Neural progenitor cell (in vitro differentiated cells): ENCODE results near the gene NOTUM. TPM values are rescaled to one million over a fixed set of nuclear protein-coding genes. Genes with fewer than 3 reads are reported as not detected.
A peak's percentile ranks its signal among the peaks of the same experiment; 100 is the strongest.

ENCODE experiments used
- DNase-seq: peaks from one replicate; pipeline ENCODE4 v3.0.0-alpha.2; 2016; ENCODE audit warnings: low spot score
- H2AFZ ChIP-seq: fragments of 200-600 bp; sonication (generic); replicated peaks from 2 replicates; pipeline ENCODE4 v1.6.1; 2016; ENCODE audit warnings: antibody characterized with exemption
- H3F3A ChIP-seq: fragments of 200-600 bp; sonication (generic); 2 replicates; pipeline ENCODE4 v1.6.1; 2016; ENCODE audit warnings: antibody characterized with exemption, low read depth
- H3K27ac ChIP-seq: fragments of 200-600 bp; sonication (generic); 2 replicates; pipeline ENCODE4 v1.5.1; 2016; ENCODE audit warnings: mild to moderate bottlenecking
- H3K27me3 ChIP-seq: fragments of 200-600 bp; sonication (generic); 2 replicates; pipeline ENCODE4 v1.6.1; 2016; ENCODE audit warnings: mild to moderate bottlenecking, moderate library complexity
- H3K36me3 ChIP-seq: fragments of 200-600 bp; sonication (generic); 2 replicates; pipeline ENCODE4 v1.5.1; 2016
- H3K4me1 ChIP-seq: fragments of 200-600 bp; sonication (generic); 2 replicates; pipeline ENCODE4 v1.6.1; 2016; ENCODE audit warnings: mixed run types
- H3K4me2 ChIP-seq: fragments of 200-600 bp; sonication (generic); 2 replicates; pipeline ENCODE4 v1.6.1; 2016
- H3K4me3 ChIP-seq: fragments of 200-600 bp; sonication (generic); 2 replicates; pipeline ENCODE4 v1.5.1; 2016
- H3K79me2 ChIP-seq: fragments of 200-600 bp; sonication (generic); 2 replicates; pipeline ENCODE4 v1.6.1; 2016; ENCODE audit warnings: low read depth
- H3K9ac ChIP-seq: fragments of 200-600 bp; sonication (generic); 2 replicates; pipeline ENCODE4 v1.6.1; 2016
- H3K9me3 ChIP-seq: fragments of 200-600 bp; sonication (generic); 2 replicates; pipeline ENCODE4 v1.5.1; 2016; ENCODE audit warnings: low read depth
- H4K20me1 ChIP-seq: fragments of 200-600 bp; sonication (generic); 2 replicates; pipeline ENCODE4 v1.6.1; 2016; ENCODE audit warnings: low read depth
- H3K27ac Mint-ChIP-seq: 3 replicates; pipeline ENCODE4 v1.8.0; 2021; ENCODE audit warnings: mixed read lengths
- H3K27me3 Mint-ChIP-seq: 2 replicates; pipeline ENCODE4 v1.8.0; 2022; ENCODE audit warnings: low read depth, mild to moderate bottlenecking, inconsistent platforms, moderate library complexity, mixed read lengths; ENCODE audit not compliant: insufficient read depth
- H3K36me3 Mint-ChIP-seq: 3 replicates; pipeline ENCODE4 v1.8.0; 2021; ENCODE audit warnings: mixed read lengths
- H3K4me1 Mint-ChIP-seq: 3 replicates; pipeline ENCODE4 v1.8.0; 2021; ENCODE audit warnings: mixed read lengths
- H3K4me3 Mint-ChIP-seq: 3 replicates; pipeline ENCODE4 v1.8.0; 2021; ENCODE audit warnings: mild to moderate bottlenecking, moderate library complexity, mixed read lengths
- H3K9me3 Mint-ChIP-seq: 3 replicates; pipeline ENCODE4 v1.8.0; 2020; ENCODE audit warnings: mixed read lengths
- EZH2 ChIP-seq: fragments of 200-600 bp; sonication (generic); IDR thresholded peaks from 2 replicates; pipeline ENCODE4 v1.6.1; 2017; ENCODE audit warnings: antibody characterized with exemption, mild to moderate bottlenecking, moderate library complexity
- EZH2phosphoT487 ChIP-seq: fragments of 200-600 bp; sonication (generic); IDR thresholded peaks from 2 replicates; pipeline ENCODE4 v1.6.1; 2017; ENCODE audit warnings: antibody characterized with exemption
- total RNA-seq: library from RNA; depleted of rRNA; stranded (reverse); fragments of >200 nt; gene quantifications from 2 replicates; pipeline ENCODE4 v1.2.3, GENCODE V29; 2015; ENCODE audit warnings: low replicate concordance
- TF ChIP-seq, protein P1 (sequence below): fragments of 200-600 bp; sonication (generic); IDR thresholded peaks from 2 replicates; pipeline ENCODE4 v1.5.1; 2017; ENCODE audit warnings: antibody characterized with exemption, mild to moderate bottlenecking

NOTUM gene
- total RNA-seq, 1 donor from 2014 or later: not detected

DNA sequence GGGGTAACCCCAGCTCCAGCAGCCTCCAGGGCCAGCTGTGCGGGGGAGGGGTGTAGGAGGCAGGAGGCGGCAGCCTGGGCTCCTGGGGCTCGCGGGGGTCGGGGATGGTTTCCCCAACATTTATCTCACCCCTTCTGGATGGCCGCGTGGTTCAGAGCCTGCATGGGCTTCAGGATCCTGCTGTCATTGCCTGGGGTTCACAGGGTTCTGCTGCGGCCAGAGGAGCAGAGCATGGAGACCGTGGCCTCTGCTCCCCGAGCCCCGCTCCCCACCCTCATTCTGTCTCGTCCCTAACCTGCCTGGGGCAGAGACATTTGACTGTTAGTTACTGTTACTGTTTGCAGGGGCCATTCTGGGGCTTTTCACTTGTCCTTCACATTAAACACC, 18.8 kb downstream of the NOTUM start:
- H3K4me3 ChIP-seq: no peak overlapping the region
- H3K27ac Mint-ChIP-seq: no peak overlapping the region
- no peak for DNase-seq
- no peak for TF ChIP-seq EZH2
- TF ChIP-seq, protein P1, sequence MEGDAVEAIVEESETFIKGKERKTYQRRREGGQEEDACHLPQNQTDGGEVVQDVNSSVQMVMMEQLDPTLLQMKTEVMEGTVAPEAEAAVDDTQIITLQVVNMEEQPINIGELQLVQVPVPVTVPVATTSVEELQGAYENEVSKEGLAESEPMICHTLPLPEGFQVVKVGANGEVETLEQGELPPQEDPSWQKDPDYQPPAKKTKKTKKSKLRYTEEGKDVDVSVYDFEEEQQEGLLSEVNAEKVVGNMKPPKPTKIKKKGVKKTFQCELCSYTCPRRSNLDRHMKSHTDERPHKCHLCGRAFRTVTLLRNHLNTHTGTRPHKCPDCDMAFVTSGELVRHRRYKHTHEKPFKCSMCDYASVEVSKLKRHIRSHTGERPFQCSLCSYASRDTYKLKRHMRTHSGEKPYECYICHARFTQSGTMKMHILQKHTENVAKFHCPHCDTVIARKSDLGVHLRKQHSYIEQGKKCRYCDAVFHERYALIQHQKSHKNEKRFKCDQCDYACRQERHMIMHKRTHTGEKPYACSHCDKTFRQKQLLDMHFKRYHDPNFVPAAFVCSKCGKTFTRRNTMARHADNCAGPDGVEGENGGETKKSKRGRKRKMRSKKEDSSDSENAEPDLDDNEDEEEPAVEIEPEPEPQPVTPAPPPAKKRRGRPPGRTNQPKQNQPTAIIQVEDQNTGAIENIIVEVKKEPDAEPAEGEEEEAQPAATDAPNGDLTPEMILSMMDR: no peak
- no peak for TF ChIP-seq EZH2phosphoT487
- peak overlapping the region; percentile 70 for H3K4me2 ChIP-seq
- no peaks in the 10 kb centered on the region for H3K36me3 ChIP-seq
- no peaks in the 10 kb centered on the region for H3K9me3 ChIP-seq
- no peaks in the 10 kb centered on the region for H3K9me3 Mint-ChIP-seq
- H3K4me1 Mint-ChIP-seq: peaks cover 10% of the 10 kb centered on the region
- peaks cover 21% of the 10 kb centered on the region for H3K4me1 ChIP-seq
- peaks cover 14% of the 10 kb centered on the region for H3F3A ChIP-seq
- H2AFZ ChIP-seq: no peak overlapping the region
- peaks cover 32% of the 10 kb centered on the region for H3K27me3 ChIP-seq
- H3K4me3 Mint-ChIP-seq: peak overlapping the region; percentile 55
- no peaks in the 10 kb centered on the region for H4K20me1 ChIP-seq
- no peak overlapping the region for H3K9ac ChIP-seq
- no peaks in the 10 kb centered on the region for H3K79me2 ChIP-seq
- no peaks in the 10 kb centered on the region for H3K36me3 Mint-ChIP-seq
- no peak overlapping the region for H3K27ac ChIP-seq
- H3K27me3 Mint-ChIP-seq: peaks cover 9% of the 10 kb centered on the region

DNA sequence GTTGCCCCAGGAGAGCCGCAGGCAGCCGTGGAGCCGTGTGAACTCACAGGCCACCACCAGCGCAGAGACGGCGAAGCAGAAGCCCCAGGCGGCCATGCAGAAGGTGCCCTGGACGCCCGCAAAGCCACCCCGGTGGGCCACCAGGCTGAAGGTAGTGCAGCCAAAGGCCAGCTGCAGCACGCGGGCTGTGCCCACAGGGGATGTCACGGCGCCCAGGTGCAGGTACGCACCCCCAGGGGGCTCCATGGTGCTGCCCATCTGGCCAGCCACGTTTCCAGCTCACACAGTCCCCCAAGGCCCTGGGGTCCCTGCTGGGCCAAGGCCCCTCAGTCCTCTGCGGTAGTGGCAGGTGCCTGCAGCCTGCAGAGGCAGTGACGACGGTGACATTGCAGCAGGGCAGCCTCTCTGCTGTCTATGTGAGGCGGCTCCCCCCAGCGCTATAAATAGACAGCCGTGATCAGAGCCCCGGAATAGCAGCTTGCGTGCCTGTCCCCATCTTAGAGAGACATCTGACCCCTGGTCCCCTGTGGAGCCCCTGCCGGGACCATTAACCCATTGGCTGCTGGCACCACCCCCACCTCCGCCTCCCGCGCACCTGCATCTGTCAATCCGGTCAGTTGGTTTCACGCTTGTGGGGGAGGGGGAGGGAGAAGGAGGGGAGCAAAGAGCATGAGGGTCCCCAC, 19.4 kb downstream of the NOTUM start:
- no peak overlapping the region for H3K4me3 Mint-ChIP-seq

DNA sequence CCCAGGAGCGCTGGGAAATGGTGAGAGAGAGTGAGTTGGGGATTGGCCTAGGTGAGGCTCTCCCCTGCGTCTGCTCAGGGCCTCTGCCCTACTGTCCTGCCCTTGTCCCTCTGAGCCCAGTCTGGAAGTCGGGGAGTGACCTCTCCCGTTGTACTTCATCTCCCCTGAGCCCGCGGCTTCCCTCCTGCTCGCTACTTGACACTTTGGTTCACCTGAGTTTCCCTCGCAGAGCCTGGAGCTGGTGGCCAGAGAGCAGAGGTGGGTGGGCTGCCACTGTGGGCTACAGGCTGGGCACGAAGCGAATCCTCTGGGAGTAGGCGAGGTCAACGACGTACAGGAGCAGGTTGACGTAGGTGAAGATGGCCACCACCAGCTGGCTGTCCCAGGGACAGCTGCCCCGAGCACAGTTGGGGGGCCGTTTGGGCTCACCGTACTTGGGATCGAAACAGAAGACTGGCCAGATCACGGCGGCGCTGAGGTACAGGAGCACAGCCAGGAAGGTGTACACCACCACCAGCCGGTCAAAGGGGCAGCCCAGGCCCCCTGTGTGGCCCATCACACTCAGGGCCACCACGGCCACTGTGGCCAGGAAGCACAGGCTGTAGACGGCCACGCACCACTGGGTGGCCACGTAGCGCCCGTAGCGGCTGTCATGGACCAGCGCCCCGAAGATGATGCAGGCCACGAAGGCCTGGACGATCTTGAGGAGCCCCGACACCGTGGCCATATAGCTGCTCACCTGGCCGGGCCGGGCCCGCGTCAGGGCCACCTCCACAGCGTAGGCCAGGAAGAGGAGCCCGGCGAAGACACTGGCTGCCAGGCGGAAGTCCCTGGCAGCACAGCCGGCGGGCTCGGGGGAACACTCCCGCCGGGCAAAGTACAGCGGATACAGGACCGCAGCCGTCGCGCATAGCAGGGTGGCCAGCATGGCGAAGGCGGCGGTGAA, 20.2 kb downstream of the NOTUM start:
- Histone ChIP-seq H3K4me3 (no peak overlapping the region), H3K9ac (no peak overlapping the region), H3K27ac (no peak overlapping the region)

More for the DNA sequence above, 19.4 kb downstream of the NOTUM start:
- TF ChIP-seq EZH2 (no peak), EZH2phosphoT487 (no peak)
- TF ChIP-seq, protein P1: no peak
- Histone ChIP-seq H3K4me2 (peak overlapping the region; percentile 70), H2AFZ (no peak overlapping the region), H3K9ac (no peak overlapping the region), H3K36me3 (no peaks in the 10 kb centered on the region), H3K9me3 (no peaks in the 10 kb centered on the region), H3K27me3 (peaks cover 34% of the 10 kb centered on the region), H3K4me3 (no peak overlapping the region), H3K79me2 (no peaks in the 10 kb centered on the region), H3K27ac (no peak overlapping the region), H3F3A (peaks cover 14% of the 10 kb centered on the region), H3K4me1 (peaks cover 21% of the 10 kb centered on the region), H4K20me1 (no peaks in the 10 kb centered on the region)
- peaks cover 9% of the 10 kb centered on the region for H3K27me3 Mint-ChIP-seq
- no peak overlapping the region for H3K27ac Mint-ChIP-seq
- H3K4me1 Mint-ChIP-seq: peaks cover 8% of the 10 kb centered on the region
- no peaks in the 10 kb centered on the region for H3K36me3 Mint-ChIP-seq
- peak; percentile 62 for DNase-seq
- H3K9me3 Mint-ChIP-seq: no peaks in the 10 kb centered on the region

More for the DNA sequence above, 20.2 kb downstream of the NOTUM start:
- Mint-ChIP-seq H3K36me3 (no peaks in the 10 kb centered on the region), H3K4me3 (no peak overlapping the region), H3K27me3 (peaks cover 11% of the 10 kb centered on the region), H3K4me1 (peaks cover 10% of the 10 kb centered on the region), H3K27ac (peak overlapping the region; percentile 37), H3K9me3 (no peaks in the 10 kb centered on the region)
- Histone ChIP-seq H3K27me3 (peaks cover 36% of the 10 kb centered on the region), H3F3A (peaks cover 14% of the 10 kb centered on the region), H2AFZ (no peak overlapping the region), H3K4me2 (peak overlapping the region; percentile 70), H3K36me3 (no peaks in the 10 kb centered on the region), H3K9me3 (no peaks in the 10 kb centered on the region), H4K20me1 (no peaks in the 10 kb centered on the region), H3K79me2 (peaks cover 5% of the 10 kb centered on the region), H3K4me1 (peaks cover 21% of the 10 kb centered on the region)
- DNase-seq: no peak
- TF ChIP-seq, protein P1: no peak
- TF ChIP-seq EZH2 (no peak), EZH2phosphoT487 (no peak)
